Measurements from ENCODE around the gene GNLY.

DNA sequence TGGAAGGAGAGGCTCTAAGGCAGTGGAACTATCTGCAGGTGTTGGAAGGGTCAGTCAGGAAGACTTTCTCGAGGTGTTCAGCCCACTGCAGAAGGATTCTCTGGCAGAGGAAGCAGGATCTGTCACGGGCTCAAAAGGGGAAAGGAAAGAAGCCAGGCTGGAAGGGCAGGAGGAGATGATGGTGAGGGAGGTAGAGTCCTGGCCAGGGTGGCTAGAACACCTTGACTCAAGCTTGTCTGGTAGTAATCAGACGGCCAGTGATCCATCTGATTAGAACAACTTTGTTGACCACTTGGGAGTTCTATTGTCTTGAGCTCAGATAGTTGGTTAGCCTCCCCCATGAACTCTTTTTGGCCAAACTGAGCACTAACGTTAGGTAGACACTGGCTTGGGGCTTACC, 49.9 kb downstream of the GNLY start:
- TF ChIP-seq CCNT2 (IDR thresholded peaks at IDR 0.05; ENCODE audit: borderline replicate concordance, extremely low read depth, insufficient read length, low read depth, low read length) (no peak), HOXB6 (CRISPR knock-in tag; IDR thresholded peaks at IDR 0.05; ENCODE audit: borderline replicate concordance) (no peak), JUNB (CRISPR knock-in tag; conservative IDR thresholded peaks at IDR 0.05) (no peak), FOXM1 (IDR thresholded peaks at IDR 0.05; ENCODE audit: low read depth) (no peak), FOXM1 (CRISPR knock-in tag; IDR thresholded peaks at IDR 0.05; ENCODE audit: low read depth) (no peak), SIN3A (IDR thresholded peaks at IDR 0.05; ENCODE audit: borderline replicate concordance in 2 of 2, control insufficient read depth in 1 of 2, low read depth in 2 of 2, low read length in 2 of 2) (no peak), ZNF12 (CRISPR knock-in tag; IDR thresholded peaks at IDR 0.05) (no peak), ZNF24 (IDR thresholded peaks at IDR 0.05) (no peak), HNRNPH1 (optimal IDR thresholded peaks at IDR 0.05; ENCODE audit: low read depth, low read length) (no peak), KLF13 (tag; IDR thresholded peaks at IDR 0.05; ENCODE audit: borderline replicate concordance, low read depth) (no peak), EP300 (IDR thresholded peaks at IDR 0.05; ENCODE audit: low read length) (no peak), GABPA (tag; conservative IDR thresholded peaks at IDR 0.05; ENCODE audit: low read depth) (no peak), CHD4 (IDR thresholded peaks at IDR 0.05; ENCODE audit: insufficient read depth, insufficient replicate concordance, low read depth, low read length, poor library complexity, severe bottlenecking) (no peak), ZNF324 (CRISPR knock-in tag; IDR thresholded peaks at IDR 0.05) (no peak)
- TF ChIP-seq, protein P1, sequence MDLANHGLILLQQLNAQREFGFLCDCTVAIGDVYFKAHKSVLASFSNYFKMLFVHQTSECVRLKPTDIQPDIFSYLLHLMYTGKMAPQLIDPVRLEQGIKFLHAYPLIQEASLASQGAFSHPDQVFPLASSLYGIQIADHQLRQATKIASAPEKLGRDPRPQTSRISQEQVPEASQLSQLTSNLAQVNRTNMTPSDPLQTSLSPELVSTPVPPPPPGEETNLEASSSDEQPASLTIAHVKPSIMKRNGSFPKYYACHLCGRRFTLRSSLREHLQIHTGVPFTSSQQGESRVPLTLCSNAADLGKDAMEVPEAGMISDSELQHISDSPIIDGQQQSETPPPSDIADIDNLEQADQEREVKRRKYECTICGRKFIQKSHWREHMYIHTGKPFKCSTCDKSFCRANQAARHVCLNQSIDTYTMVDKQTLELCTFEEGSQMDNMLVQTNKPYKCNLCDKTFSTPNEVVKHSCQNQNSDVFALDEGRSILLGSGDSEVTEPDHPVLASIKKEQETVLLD (IDR thresholded peaks at IDR 0.05), result no peak
